KMS-11 (cell line): ENCODE data around the gene MYH6.
"Not testable (repeated sequence)": the region's sequence is repeated elsewhere in the genome, so short reads cannot be mapped to it uniquely, and the experiment has no call there.

Source experiments
- H2AFZ ChIP-seq: fragments of 200-600 bp; sonication (generic); 2 replicates; pipeline ENCODE4 v1.6.1; 2016; ENCODE audit warnings: antibody characterized with exemption, mixed run types, low read depth
- H3K27ac ChIP-seq: fragments of 200-600 bp; sonication (generic); 2 replicates; pipeline ENCODE4 v1.6.1; 2016; ENCODE audit warnings: mild to moderate bottlenecking, mixed run types
- H3K27me3 ChIP-seq: fragments of 200-600 bp; sonication (generic); 2 replicates; pipeline ENCODE4 v1.6.1; 2017; ENCODE audit warnings: mild to moderate bottlenecking, low read depth, mixed run types, moderate library complexity; ENCODE audit not compliant: insufficient read depth
- H3K36me3 ChIP-seq: fragments of 200-600 bp; sonication (generic); 2 replicates; pipeline ENCODE4 v1.6.1; 2017; ENCODE audit warnings: mild to moderate bottlenecking, mixed run types; ENCODE audit not compliant: insufficient read depth
- H3K4me1 ChIP-seq: fragments of 200-600 bp; sonication (generic); 2 replicates; pipeline ENCODE4 v1.6.1; 2016; ENCODE audit warnings: mild to moderate bottlenecking, low read depth, mixed run types; ENCODE audit not compliant: poor library complexity, severe bottlenecking
- H3K4me2 ChIP-seq: fragments of 200-600 bp; sonication (generic); 2 replicates; pipeline ENCODE4 v1.7.0; 2016; ENCODE audit warnings: mild to moderate bottlenecking, mixed run types
- H3K4me3 ChIP-seq: fragments of 200-600 bp; sonication (generic); IDR thresholded peaks from 2 replicates; pipeline ENCODE4 v1.6.1; 2017; ENCODE audit warnings: low read depth, low read length, mixed read lengths; ENCODE audit not compliant: insufficient read depth
- H3K79me2 ChIP-seq: fragments of 200-600 bp; sonication (generic); 2 replicates; pipeline ENCODE4 v1.6.1; 2016; ENCODE audit warnings: low read depth, mixed run types; ENCODE audit not compliant: insufficient read depth
- H3K9ac ChIP-seq: fragments of 200-600 bp; sonication (generic); 2 replicates; pipeline ENCODE4 v1.6.1; 2016; ENCODE audit warnings: mild to moderate bottlenecking, mixed run types
- H4K20me1 ChIP-seq: fragments of 200-600 bp; sonication (generic); 2 replicates; pipeline ENCODE4 v1.6.1; 2016; ENCODE audit warnings: mild to moderate bottlenecking, mixed run types; ENCODE audit not compliant: insufficient read depth
- CTCF ChIP-seq: fragments of 200-600 bp; sonication (generic); conservative IDR thresholded peaks from 2 replicates; pipeline ENCODE4 v1.6.1; 2017; ENCODE audit warnings: low read depth, mild to moderate bottlenecking, antibody characterized with exemption, low read length, moderate library complexity, mixed read lengths

MYH6 gene

GRCh38 chr14:23430016-23430722, 22.1 kb upstream of the MYH6 start:
- Histone ChIP-seq H2AFZ (no peak overlapping the region), H3K27me3 (no peaks in the 10 kb centered on the region)

DNA sequence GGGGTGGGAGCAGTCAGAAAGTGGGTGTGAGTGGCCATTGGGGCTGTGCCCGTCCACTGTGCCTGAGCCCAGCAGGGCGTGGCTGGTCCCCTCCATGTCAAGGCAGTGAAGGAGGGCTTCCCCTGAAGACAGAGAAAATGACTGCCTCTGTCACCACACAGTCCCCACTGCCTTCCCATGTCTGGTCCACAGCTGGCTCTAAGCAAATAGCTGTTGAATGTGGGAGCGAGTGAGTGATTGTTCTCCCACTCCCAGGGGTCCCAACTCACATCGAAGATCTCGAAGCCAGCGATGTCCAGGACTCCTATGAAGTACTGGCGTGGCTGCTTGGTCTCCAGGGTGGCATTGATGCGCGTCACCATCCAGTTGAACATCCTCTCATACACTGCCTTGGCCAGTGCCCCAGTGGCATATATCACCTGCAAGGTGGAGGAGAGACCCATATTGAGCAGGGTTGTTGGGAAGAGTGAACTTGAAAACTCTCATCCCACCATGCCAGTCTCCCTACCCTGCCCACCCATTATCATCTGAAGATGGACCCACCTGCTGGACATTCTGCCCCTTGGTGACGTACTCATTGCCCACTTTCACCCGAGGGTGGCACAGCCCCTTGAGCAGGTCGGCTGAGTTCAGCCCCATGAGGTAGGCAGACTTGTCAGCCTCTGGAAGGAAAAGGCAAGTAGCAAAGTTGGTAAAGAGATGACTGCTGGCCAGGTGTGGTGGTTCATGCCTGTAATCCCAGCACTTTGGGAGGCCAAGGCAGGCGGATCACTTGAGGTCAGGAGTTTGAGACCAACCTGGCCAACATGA, 20.8 kb upstream of the MYH6 start:
- Histone ChIP-seq H2AFZ (no peak overlapping the region), H3K27me3 (no peaks in the 10 kb centered on the region), H3K27ac (no peak overlapping the region), H3K9ac (no peak overlapping the region), H3K4me1 (no peaks in the 10 kb centered on the region), H3K4me3 (no peak overlapping the region), H4K20me1 (no peaks in the 10 kb centered on the region), H3K36me3 (no peaks in the 10 kb centered on the region), H3K79me2 (no peaks in the 10 kb centered on the region), H3K4me2 (no peak overlapping the region)
- no peak for TF ChIP-seq CTCF

More at GRCh38 chr14:23430016-23430722, 22.1 kb upstream of the MYH6 start:
- H3K27ac ChIP-seq = no peak overlapping the region
- no peak for TF ChIP-seq CTCF
- no peak overlapping the region for H3K4me3 ChIP-seq
- no peak overlapping the region for H3K9ac ChIP-seq
- H3K4me2 ChIP-seq = no peak overlapping the region
- no peaks in the 10 kb centered on the region for H3K79me2 ChIP-seq
- H3K4me1 ChIP-seq = no peaks in the 10 kb centered on the region
- no peaks in the 10 kb centered on the region for H4K20me1 ChIP-seq
- no peaks in the 10 kb centered on the region for H3K36me3 ChIP-seq

DNA sequence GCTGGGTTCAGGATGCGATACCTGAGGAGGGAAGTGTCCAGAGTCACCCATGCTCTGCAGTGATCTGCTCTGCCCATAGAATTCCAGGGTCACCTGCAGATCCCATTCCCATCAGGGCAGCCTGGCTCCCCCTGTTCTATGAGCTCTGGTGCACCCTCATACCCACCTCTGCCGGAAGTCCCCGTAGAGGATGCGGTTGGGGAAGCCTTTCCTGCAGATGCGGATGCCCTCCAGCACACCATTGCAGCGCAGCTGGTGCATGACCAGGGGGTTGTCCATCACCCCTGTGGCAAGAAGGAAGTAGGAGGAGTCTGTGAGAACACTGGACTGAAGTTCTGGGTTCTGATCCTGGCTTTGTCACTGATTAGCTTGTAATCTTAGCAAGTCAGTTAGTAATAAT, 17.7 kb upstream of the MYH6 start:
- H2AFZ ChIP-seq, H3K27me3 ChIP-seq, H3K4me3 ChIP-seq, H3K27ac ChIP-seq, H4K20me1 ChIP-seq, H3K9ac ChIP-seq, H3K79me2 ChIP-seq, H3K36me3 ChIP-seq, H3K4me1 ChIP-seq, H3K4me2 ChIP-seq: not testable (repeated sequence)

GRCh38 chr14:23425169-23425568, 17.1 kb upstream of the MYH6 start:
- H3K4me2 ChIP-seq = no peak overlapping the region

More at GRCh38 chr14:23425169-23425568, 17.1 kb upstream of the MYH6 start:
- TF ChIP-seq CTCF = no peak
- no peaks in the 10 kb centered on the region for H4K20me1 ChIP-seq
- H3K79me2 ChIP-seq = no peaks in the 10 kb centered on the region
- H3K4me1 ChIP-seq = peaks cover 4% of the 10 kb centered on the region
- H3K9ac ChIP-seq = no peak overlapping the region
- no peaks in the 10 kb centered on the region for H3K36me3 ChIP-seq
- no peaks in the 10 kb centered on the region for H3K27me3 ChIP-seq
- H2AFZ ChIP-seq = no peak overlapping the region
- H3K27ac ChIP-seq = no peak overlapping the region
- no peak overlapping the region for H3K4me3 ChIP-seq
